Measurements from ENCODE around the gene IQCH. TPM values are rescaled to one million over a fixed set of nuclear protein-coding genes. Genes with fewer than 3 reads are reported as not detected.

IQCH gene
- polyA plus RNA-seq, 3 donors: 0.03 TPM; not detected in 2

DNA sequence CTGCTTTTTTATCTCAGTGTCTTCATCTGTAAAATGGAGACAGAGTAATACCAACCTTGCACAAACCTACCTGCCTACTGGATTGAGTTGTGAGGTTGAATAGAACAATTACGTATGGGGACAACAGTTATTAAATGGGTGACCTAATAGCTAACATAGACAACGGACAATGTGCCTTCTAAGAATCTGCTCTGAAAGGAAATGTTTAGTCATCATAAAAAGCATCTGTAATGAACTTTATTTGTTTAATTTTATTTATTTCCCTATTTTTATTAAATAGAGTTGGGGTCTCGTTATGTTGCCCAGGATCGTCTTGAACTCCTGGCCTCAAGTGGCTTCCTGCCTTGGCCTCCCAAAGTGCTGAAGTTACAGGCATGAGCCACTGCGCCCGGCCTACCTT lies 207.1 kb downstream of the IQCH start:
- H3K27me3 ChIP-seq (ENCODE audit: control insufficient read depth in 2 of 2, insufficient read depth in 2 of 2, low read length in 2 of 2): no peaks in the 10 kb centered on the region
- H3K9me3 ChIP-seq (replicated peaks in 1 of 2; ENCODE audit: control insufficient read depth in 1 of 2, insufficient read depth in 1 of 2, low read length in 2 of 2): no peaks in the 10 kb centered on the region
- H3K4me2 ChIP-seq (replicated peaks; ENCODE audit: extremely low read depth, low read length, poor library complexity, severe bottlenecking): no peak overlapping the region
- no peaks in the 10 kb centered on the region for H3K36me3 ChIP-seq (replicated peaks in 1 of 2; ENCODE audit: control insufficient read depth in 1 of 2, insufficient read depth in 2 of 2, low read length in 2 of 2)
- H3K9ac ChIP-seq (ENCODE audit: insufficient read depth, low read length, poor library complexity, severe bottlenecking): no peak overlapping the region
- WGBS (ENCODE audit: insufficient coverage): 92% methylated on average over 2 of the region's 6 CpGs
- no peak overlapping the region for H2AFZ ChIP-seq (ENCODE audit: insufficient read depth, low read depth, low read length, poor library complexity, severe bottlenecking)
- H3K4me3 ChIP-seq (replicated peaks in 1 of 3; ENCODE audit: low read depth in 2 of 3, low read length in 3 of 3): no peak overlapping the region
- intact Hi-C loops (cut with micrococcal nuclease): no loop called here
- no peak overlapping the region for H3K27ac ChIP-seq (ENCODE audit: low read depth in 1 of 2, low read length in 2 of 2)
- TF ChIP-seq, protein P1, sequence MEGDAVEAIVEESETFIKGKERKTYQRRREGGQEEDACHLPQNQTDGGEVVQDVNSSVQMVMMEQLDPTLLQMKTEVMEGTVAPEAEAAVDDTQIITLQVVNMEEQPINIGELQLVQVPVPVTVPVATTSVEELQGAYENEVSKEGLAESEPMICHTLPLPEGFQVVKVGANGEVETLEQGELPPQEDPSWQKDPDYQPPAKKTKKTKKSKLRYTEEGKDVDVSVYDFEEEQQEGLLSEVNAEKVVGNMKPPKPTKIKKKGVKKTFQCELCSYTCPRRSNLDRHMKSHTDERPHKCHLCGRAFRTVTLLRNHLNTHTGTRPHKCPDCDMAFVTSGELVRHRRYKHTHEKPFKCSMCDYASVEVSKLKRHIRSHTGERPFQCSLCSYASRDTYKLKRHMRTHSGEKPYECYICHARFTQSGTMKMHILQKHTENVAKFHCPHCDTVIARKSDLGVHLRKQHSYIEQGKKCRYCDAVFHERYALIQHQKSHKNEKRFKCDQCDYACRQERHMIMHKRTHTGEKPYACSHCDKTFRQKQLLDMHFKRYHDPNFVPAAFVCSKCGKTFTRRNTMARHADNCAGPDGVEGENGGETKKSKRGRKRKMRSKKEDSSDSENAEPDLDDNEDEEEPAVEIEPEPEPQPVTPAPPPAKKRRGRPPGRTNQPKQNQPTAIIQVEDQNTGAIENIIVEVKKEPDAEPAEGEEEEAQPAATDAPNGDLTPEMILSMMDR (IDR thresholded peaks at IDR 0.05): no peak
- no peaks in the 10 kb centered on the region for H3K4me1 ChIP-seq (ENCODE audit: control insufficient read depth in 1 of 2, insufficient read depth in 2 of 2, low read length in 2 of 2)
- no peak for DNase-seq
- no peaks in the 10 kb centered on the region for H3K79me2 ChIP-seq (ENCODE audit: insufficient read depth, low read length)
- Mint-ChIP-seq H3K27ac (no peak overlapping the region), H3K9me3 (peaks cover 0 to 2% (median 0%) of the 10 kb centered on the region in 7 donors), H3K4me3 (no peak overlapping the region), H3K27me3 (ENCODE audit: low read depth in 3 of 3) (peaks cover 0 to 5% (median 4%) of the 10 kb centered on the region in 3 donors), H3K4me1 (peaks cover under 1% of the 10 kb centered on the region), H3K36me3 (peaks cover 0 to 2% of the 10 kb centered on the region in 2 donors)
- no peaks in the 10 kb centered on the region for H4K20me1 ChIP-seq (ENCODE audit: insufficient read depth, low read length)

DNA sequence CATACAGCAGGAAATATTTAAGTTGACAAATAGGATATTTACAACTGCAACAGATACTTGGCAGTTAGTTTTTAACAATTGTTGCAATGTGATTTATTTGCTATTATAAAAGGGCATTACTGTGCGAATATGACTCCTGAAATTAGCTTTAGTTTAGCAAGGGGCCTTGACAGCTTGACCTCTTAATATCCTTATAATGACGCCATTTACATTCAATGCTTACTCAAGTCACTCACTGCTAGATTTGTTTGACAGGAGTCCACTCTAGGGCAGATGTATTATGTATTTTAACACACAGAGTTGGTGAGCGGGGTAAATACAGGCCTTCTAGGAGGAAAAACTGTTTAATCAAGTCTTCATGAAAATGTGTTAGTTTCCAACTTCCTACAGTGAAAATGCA lies 208.3 kb downstream of the IQCH start:
- Mint-ChIP-seq H3K27me3 (ENCODE audit: low read depth in 3 of 3) (peaks cover 0 to 5% (median 4%) of the 10 kb centered on the region in 3 donors), H3K27ac (no peak overlapping the region), H3K4me3 (no peak overlapping the region), H3K36me3 (peaks cover 0 to 2% of the 10 kb centered on the region in 2 donors), H3K9me3 (peaks cover 0 to 3% (median 0%) of the 10 kb centered on the region in 7 donors), H3K4me1 (no peaks in the 10 kb centered on the region)
- Histone ChIP-seq H3K4me3 (replicated peaks in 1 of 3; ENCODE audit: low read depth in 2 of 3, low read length in 3 of 3) (no peak overlapping the region), H3K79me2 (ENCODE audit: insufficient read depth, low read length) (no peaks in the 10 kb centered on the region), H3K27me3 (ENCODE audit: control insufficient read depth in 2 of 2, insufficient read depth in 2 of 2, low read length in 2 of 2) (no peaks in the 10 kb centered on the region), H3K4me1 (ENCODE audit: control insufficient read depth in 1 of 2, insufficient read depth in 2 of 2, low read length in 2 of 2) (no peaks in the 10 kb centered on the region), H4K20me1 (ENCODE audit: insufficient read depth, low read length) (no peaks in the 10 kb centered on the region), H3K27ac (ENCODE audit: low read depth in 1 of 2, low read length in 2 of 2) (no peak overlapping the region), H3K9ac (ENCODE audit: insufficient read depth, low read length, poor library complexity, severe bottlenecking) (no peak overlapping the region), H3K4me2 (replicated peaks; ENCODE audit: extremely low read depth, low read length, poor library complexity, severe bottlenecking) (no peak overlapping the region), H3K36me3 (replicated peaks in 1 of 2; ENCODE audit: control insufficient read depth in 1 of 2, insufficient read depth in 2 of 2, low read length in 2 of 2) (no peaks in the 10 kb centered on the region), H2AFZ (ENCODE audit: insufficient read depth, low read depth, low read length, poor library complexity, severe bottlenecking) (no peak overlapping the region), H3K9me3 (replicated peaks in 1 of 2; ENCODE audit: control insufficient read depth in 1 of 2, insufficient read depth in 1 of 2, low read length in 2 of 2) (no peaks in the 10 kb centered on the region)
- no CpG with 5 or more reads among the region's 3 CpGs for WGBS (ENCODE audit: insufficient coverage)
- intact Hi-C loops (cut with micrococcal nuclease): no loop called here
- TF ChIP-seq, protein P1 (IDR thresholded peaks at IDR 0.05): no peak
- DNase-seq: no peak
